ENCODE results near the gene AKAP12.

AKAP12 gene

GRCh38 chr6:151263967-151264366 lies 24.2 kb downstream of the AKAP12 start:
- Histone ChIP-seq H4K8ac (ENCODE audit: low read length) (no peak overlapping the region), H2AK5ac (ENCODE audit: low read length, severe bottlenecking) (no peak overlapping the region), H3K14ac (ENCODE audit: low read length in 2 of 2) (no peak overlapping the region), H2BK15ac (ENCODE audit: low read depth, poor library complexity, severe bottlenecking) (no peak overlapping the region), H3K79me1 (replicated peaks; ENCODE audit: low read length, poor library complexity, severe bottlenecking) (peaks cover 20% of the 10 kb centered on the region), H2BK120ac (ENCODE audit: low read depth, low read length) (no peak overlapping the region), H3K27me3 (ENCODE audit: control insufficient read depth in 1 of 2, insufficient read depth in 1 of 2, low read length in 2 of 2) (no peaks in the 10 kb centered on the region), H3K4me2 (ENCODE audit: low read length, poor library complexity, severe bottlenecking) (no peak overlapping the region), H3K4me1 (ENCODE audit: control insufficient read depth, insufficient read depth, low read depth, low read length) (no peaks in the 10 kb centered on the region), H3K9me3 (ENCODE audit: control insufficient read depth, low read length) (no peaks in the 10 kb centered on the region), H3K9ac (ENCODE audit: low read length) (no peak overlapping the region), H3K27ac (ENCODE audit: low read length, poor library complexity, severe bottlenecking) (no peak overlapping the region), H3K18ac (ENCODE audit: low read depth in 1 of 2, low read length in 2 of 2) (no peak overlapping the region), H2BK12ac (ENCODE audit: low read length in 2 of 2) (no peak overlapping the region), H3K23ac (ENCODE audit: low read length in 2 of 2) (no peak overlapping the region), H4K91ac (ENCODE audit: low read length) (no peak overlapping the region), H3K4ac (ENCODE audit: low read depth in 1 of 2, low read length in 2 of 2) (no peak overlapping the region), H2BK5ac (ENCODE audit: low read depth, low read length, poor library complexity, severe bottlenecking) (no peak overlapping the region), H3K36me3 (ENCODE audit: control insufficient read depth in 1 of 2, insufficient read depth in 2 of 2, low read depth in 1 of 2, low read length in 2 of 2) (peaks cover 0 to 5% of the 10 kb centered on the region in 2 experiments), H2AFZ (ENCODE audit: low read depth, low read length) (no peak overlapping the region), H3K4me3 (ENCODE audit: insufficient read depth in 1 of 2, low read depth in 1 of 2, low read length in 2 of 2) (no peak overlapping the region)
- DNase-seq: no peak
- 98% methylated on average over 3 of the region's 3 CpGs for WGBS

DNA sequence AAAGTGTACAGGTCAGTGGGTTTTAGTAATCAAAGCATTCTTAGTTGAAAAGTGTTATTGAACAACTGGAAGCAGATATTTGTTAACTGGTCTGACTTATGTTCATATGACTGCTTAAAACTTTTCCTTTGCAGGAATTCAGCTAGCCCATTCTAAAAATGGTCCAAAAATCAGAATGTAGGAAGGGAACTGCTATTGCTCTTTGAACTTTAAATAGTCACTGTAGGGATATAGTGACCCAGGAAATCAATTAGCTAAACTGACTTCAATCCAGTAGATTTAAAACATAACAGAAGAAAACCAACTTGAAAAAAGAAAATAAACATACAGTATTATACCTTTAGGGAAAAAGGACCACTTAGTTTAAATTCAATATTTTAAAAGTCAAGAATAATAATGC lies 25.5 kb downstream of the AKAP12 start:
- H2BK12ac ChIP-seq (ENCODE audit: low read length in 2 of 2): no peak overlapping the region
- H3K4ac ChIP-seq (ENCODE audit: low read depth in 1 of 2, low read length in 2 of 2): no peak overlapping the region
- H2AFZ ChIP-seq (ENCODE audit: low read depth, low read length): no peak overlapping the region
- H3K18ac ChIP-seq (ENCODE audit: low read depth in 1 of 2, low read length in 2 of 2): no peak overlapping the region
- H3K4me1 ChIP-seq (ENCODE audit: control insufficient read depth, insufficient read depth, low read depth, low read length): no peaks in the 10 kb centered on the region
- no peak overlapping the region for H3K27ac ChIP-seq (ENCODE audit: low read length, poor library complexity, severe bottlenecking)
- H3K36me3 ChIP-seq (ENCODE audit: control insufficient read depth in 1 of 2, insufficient read depth in 2 of 2, low read depth in 1 of 2, low read length in 2 of 2): peaks cover 0 to 5% of the 10 kb centered on the region in 2 experiments
- H3K23ac ChIP-seq (ENCODE audit: low read length in 2 of 2): no peak overlapping the region
- no peak overlapping the region for H2BK120ac ChIP-seq (ENCODE audit: low read depth, low read length)
- H3K27me3 ChIP-seq (ENCODE audit: control insufficient read depth in 1 of 2, insufficient read depth in 1 of 2, low read length in 2 of 2): no peaks in the 10 kb centered on the region
- no peak overlapping the region for H3K9ac ChIP-seq (ENCODE audit: low read length)
- H3K79me1 ChIP-seq (replicated peaks; ENCODE audit: low read length, poor library complexity, severe bottlenecking): peaks cover 16% of the 10 kb centered on the region
- no peak overlapping the region for H4K91ac ChIP-seq (ENCODE audit: low read length)
- H3K4me3 ChIP-seq (ENCODE audit: insufficient read depth in 1 of 2, low read depth in 1 of 2, low read length in 2 of 2): no peak overlapping the region
- no peak overlapping the region for H3K4me2 ChIP-seq (ENCODE audit: low read length, poor library complexity, severe bottlenecking)
- no peak overlapping the region for H2BK15ac ChIP-seq (ENCODE audit: low read depth, poor library complexity, severe bottlenecking)
- H3K9me3 ChIP-seq (ENCODE audit: control insufficient read depth, low read length): no peaks in the 10 kb centered on the region
- no peak overlapping the region for H2AK5ac ChIP-seq (ENCODE audit: low read length, severe bottlenecking)
- H3K14ac ChIP-seq (ENCODE audit: low read length in 2 of 2): no peak overlapping the region
- no peak for DNase-seq
- no peak overlapping the region for H4K8ac ChIP-seq (ENCODE audit: low read length)
- H2BK5ac ChIP-seq (ENCODE audit: low read depth, low read length, poor library complexity, severe bottlenecking): no peak overlapping the region

- H3K27ac ChIP-seq (ENCODE audit: low read length, poor library complexity, severe bottlenecking): no peak overlapping the region
- no peak overlapping the region for H3K14ac ChIP-seq (ENCODE audit: low read length in 2 of 2)
- no peak overlapping the region for H2BK120ac ChIP-seq (ENCODE audit: low read depth, low read length)
- no peak overlapping the region for H2AK5ac ChIP-seq (ENCODE audit: low read length, severe bottlenecking)
- H3K23ac ChIP-seq (ENCODE audit: low read length in 2 of 2): no peak overlapping the region
- H4K91ac ChIP-seq (ENCODE audit: low read length): no peak overlapping the region
- H3K4ac ChIP-seq (ENCODE audit: low read depth in 1 of 2, low read length in 2 of 2): no peak overlapping the region
- no peak overlapping the region for H2BK15ac ChIP-seq (ENCODE audit: low read depth, poor library complexity, severe bottlenecking)
- peaks cover 11% of the 10 kb centered on the region for H3K79me1 ChIP-seq (replicated peaks; ENCODE audit: low read length, poor library complexity, severe bottlenecking)
- H2BK12ac ChIP-seq (ENCODE audit: low read length in 2 of 2): no peak overlapping the region
- peak overlapping the region; percentile 39 for H3K9ac ChIP-seq (ENCODE audit: low read length)
- H3K4me1 ChIP-seq (ENCODE audit: control insufficient read depth, insufficient read depth, low read depth, low read length): peaks cover 2% of the 10 kb centered on the region
- no peaks in the 10 kb centered on the region for H3K27me3 ChIP-seq (ENCODE audit: control insufficient read depth in 1 of 2, insufficient read depth in 1 of 2, low read length in 2 of 2)
- H2AFZ ChIP-seq (ENCODE audit: low read depth, low read length): no peak overlapping the region
- 93% methylated on average over 3 of the region's 4 CpGs for WGBS
- H3K4me3 ChIP-seq (ENCODE audit: insufficient read depth in 1 of 2, low read depth in 1 of 2, low read length in 2 of 2): peak overlapping the region in 1 of 2 experiments; percentile 20
- H2BK5ac ChIP-seq (ENCODE audit: low read depth, low read length, poor library complexity, severe bottlenecking): no peak overlapping the region
- DNase-seq: peak; percentile 45
- H3K4me2 ChIP-seq (ENCODE audit: low read length, poor library complexity, severe bottlenecking): no peak overlapping the region
- H3K9me3 ChIP-seq (ENCODE audit: control insufficient read depth, low read length): no peaks in the 10 kb centered on the region
- H3K18ac ChIP-seq (ENCODE audit: low read depth in 1 of 2, low read length in 2 of 2): no peak overlapping the region
- no peaks in the 10 kb centered on the region for H3K36me3 ChIP-seq (ENCODE audit: control insufficient read depth in 1 of 2, insufficient read depth in 2 of 2, low read depth in 1 of 2, low read length in 2 of 2)
- no peak overlapping the region for H4K8ac ChIP-seq (ENCODE audit: low read length)
Observed at GRCh38 chr6:151269321-151269995, 29.7 kb downstream of the AKAP12 start.

DNA sequence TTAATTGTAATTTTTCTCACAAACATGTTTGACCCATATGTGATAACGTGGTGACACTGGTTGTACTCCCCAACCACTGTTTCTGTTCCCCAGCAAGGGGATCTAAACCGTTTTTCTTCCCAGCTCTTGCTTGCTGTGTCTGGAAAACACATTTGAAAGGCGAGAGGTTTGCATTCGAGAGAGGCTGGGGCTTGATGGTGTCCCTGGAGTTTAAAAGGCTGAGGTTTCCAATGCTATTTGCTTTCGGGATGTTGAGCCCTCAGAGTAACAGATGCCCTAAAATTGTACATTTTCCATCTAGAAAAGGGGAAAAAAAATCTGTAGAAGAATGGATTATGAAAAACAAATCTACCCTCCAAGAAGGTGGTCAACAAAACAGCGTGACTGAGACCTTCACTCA lies 35.4 kb downstream of the AKAP12 start:
- no peak overlapping the region for H2BK5ac ChIP-seq (ENCODE audit: low read depth, low read length, poor library complexity, severe bottlenecking)
- H3K9me3 ChIP-seq (ENCODE audit: control insufficient read depth, low read length): no peaks in the 10 kb centered on the region
- H3K4me1 ChIP-seq (ENCODE audit: control insufficient read depth, insufficient read depth, low read depth, low read length): peaks cover 3% of the 10 kb centered on the region
- H2AK5ac ChIP-seq (ENCODE audit: low read length, severe bottlenecking): no peak overlapping the region
- H4K91ac ChIP-seq (ENCODE audit: low read length): no peak overlapping the region
- H3K14ac ChIP-seq (ENCODE audit: low read length in 2 of 2): no peak overlapping the region
- no peak overlapping the region for H3K4me2 ChIP-seq (ENCODE audit: low read length, poor library complexity, severe bottlenecking)
- H2AFZ ChIP-seq (ENCODE audit: low read depth, low read length): no peak overlapping the region
- no peak overlapping the region for H3K23ac ChIP-seq (ENCODE audit: low read length in 2 of 2)
- no peak overlapping the region for H3K9ac ChIP-seq (ENCODE audit: low read length)
- no peak for DNase-seq
- no peak overlapping the region for H2BK12ac ChIP-seq (ENCODE audit: low read length in 2 of 2)
- no peak overlapping the region for H3K4me3 ChIP-seq (ENCODE audit: insufficient read depth in 1 of 2, low read depth in 1 of 2, low read length in 2 of 2)
- H2BK15ac ChIP-seq (ENCODE audit: low read depth, poor library complexity, severe bottlenecking): no peak overlapping the region
- peaks cover 8% of the 10 kb centered on the region for H3K79me1 ChIP-seq (replicated peaks; ENCODE audit: low read length, poor library complexity, severe bottlenecking)
- no peak overlapping the region for H3K4ac ChIP-seq (ENCODE audit: low read depth in 1 of 2, low read length in 2 of 2)
- H3K27me3 ChIP-seq (ENCODE audit: control insufficient read depth in 1 of 2, insufficient read depth in 1 of 2, low read length in 2 of 2): no peaks in the 10 kb centered on the region
- no peak overlapping the region for H3K27ac ChIP-seq (ENCODE audit: low read length, poor library complexity, severe bottlenecking)
- 85% methylated on average over 3 of the region's 6 CpGs for WGBS
- H3K18ac ChIP-seq (ENCODE audit: low read depth in 1 of 2, low read length in 2 of 2): no peak overlapping the region
- no peak overlapping the region for H4K8ac ChIP-seq (ENCODE audit: low read length)
- H2BK120ac ChIP-seq (ENCODE audit: low read depth, low read length): no peak overlapping the region
- no peaks in the 10 kb centered on the region for H3K36me3 ChIP-seq (ENCODE audit: control insufficient read depth in 1 of 2, insufficient read depth in 2 of 2, low read depth in 1 of 2, low read length in 2 of 2)

Measured in mesenchymal stem cell (in vitro differentiated cells and primary cell).